Measurements from ENCODE around the gene CAMK2B. TPM values are rescaled to one million over a fixed set of nuclear protein-coding genes. Genes with fewer than 3 reads are reported as not detected.
A peak's percentile ranks its signal among the peaks of the same experiment; 100 is the strongest.

CAMK2B gene
- total and polyA plus RNA-seq, 8 donors = 0.17 to 1.1 (median 0.53) TPM

- Histone ChIP-seq H3K4me1 (no peaks in the 10 kb centered on the region), H3K36me3 (peaks cover 0 to 13% of the 10 kb centered on the region in 2 donors), H3K27me3 (peaks cover 0 to 9% of the 10 kb centered on the region in 2 donors), H3K27ac (no peak overlapping the region), H3K9me3 (no peaks in the 10 kb centered on the region), H3K4me3 (no peak overlapping the region)
- peak in 2 of 4 donors; percentile 25 to 73 for DNase-seq
- TF ChIP-seq CTCF (IDR thresholded peaks at IDR 0.05) = no peak
- intact Hi-C loops (cut with DNase I) = no loop called here
- no peak for ATAC-seq
Measured at GRCh38 chr7:44218418-44219201, 106.8 kb downstream of the CAMK2B start.

GRCh38 chr7:44217852-44218402 lies 107.5 kb downstream of the CAMK2B start:
- peaks cover 0 to 5% of the 10 kb centered on the region in 2 donors for H3K27me3 ChIP-seq
- peaks cover 0 to 20% of the 10 kb centered on the region in 2 donors for H3K36me3 ChIP-seq
- H3K4me1 ChIP-seq = no peaks in the 10 kb centered on the region
- H3K27ac ChIP-seq = no peak overlapping the region
- ATAC-seq (no peak), DNase-seq (peak in 1 of 4 donors; percentile 55)
- no peak overlapping the region for H3K4me3 ChIP-seq
- TF ChIP-seq CTCF (IDR thresholded peaks at IDR 0.05) = no peak
- no peaks in the 10 kb centered on the region for H3K9me3 ChIP-seq
- intact Hi-C loops (cut with DNase I) = no loop called here

- peaks cover 0 to 27% of the 10 kb centered on the region in 2 donors for H3K36me3 ChIP-seq
- H3K4me3 ChIP-seq = no peak overlapping the region
- no peak for ATAC-seq
- no peaks in the 10 kb centered on the region for H3K9me3 ChIP-seq
- TF ChIP-seq CTCF (IDR thresholded peaks at IDR 0.05) = no peak
- no peaks in the 10 kb centered on the region for H3K27me3 ChIP-seq
- no peak overlapping the region for H3K27ac ChIP-seq
- H3K4me1 ChIP-seq = no peaks in the 10 kb centered on the region
- intact Hi-C loops (cut with DNase I) = no loop called here
- DNase-seq = peak in 1 of 4 donors; percentile 75
Measured at GRCh38 chr7:44217223-44217714, 108.1 kb downstream of the CAMK2B start.

- intact Hi-C loops (cut with DNase I) = no loop called here
- no peaks in the 10 kb centered on the region for H3K27me3 ChIP-seq
- H3K27ac ChIP-seq = no peak overlapping the region
- peaks cover 0 to 33% of the 10 kb centered on the region in 2 donors for H3K36me3 ChIP-seq
- no peak overlapping the region for H3K4me3 ChIP-seq
- DNase-seq (peak in 1 of 4 donors; percentile 17), ATAC-seq (no peak)
- TF ChIP-seq CTCF (IDR thresholded peaks at IDR 0.05) = no peak
- H3K4me1 ChIP-seq = no peaks in the 10 kb centered on the region
- no peaks in the 10 kb centered on the region for H3K9me3 ChIP-seq
Measured at GRCh38 chr7:44216521-44217222, 108.7 kb downstream of the CAMK2B start.

- no peak for TF ChIP-seq CTCF (IDR thresholded peaks at IDR 0.05)
Measured at GRCh38 chr7:44216019-44216418, 109.4 kb downstream of the CAMK2B start.

More at GRCh38 chr7:44216019-44216418, 109.4 kb downstream of the CAMK2B start:
- no peak for ATAC-seq
- H3K9me3 ChIP-seq = no peaks in the 10 kb centered on the region
- no peaks in the 10 kb centered on the region for H3K27me3 ChIP-seq
- peaks cover 0 to 39% of the 10 kb centered on the region in 2 donors for H3K36me3 ChIP-seq
- intact Hi-C loops (cut with DNase I) = no loop called here
- H3K4me3 ChIP-seq = no peak overlapping the region
- no peak overlapping the region for H3K27ac ChIP-seq
- H3K4me1 ChIP-seq = no peaks in the 10 kb centered on the region
- DNase-seq = no peak

Data from left lung (tissue), 10 donors.